Upper lobe of left lung (tissue), 6 donors: ENCODE data around the gene SRCAP. TPM values are rescaled to one million over a fixed set of nuclear protein-coding genes. Genes with fewer than 3 reads are reported as not detected.

Experiments
- ATAC-seq, 2 donors: fragments of 200-7000 bp; cut with Tn5 transposase; one replicate each; pipeline ENCODE4 v1.9.1; 2022; ENCODE audit warnings: mild to moderate bottlenecking in 2 of 2, moderate library complexity in 2 of 2; ENCODE audit not compliant: low FRiP score in 2 of 2
- DNase-seq, 2 donors: peaks; one replicate each; pipeline ENCODE4 v3.0.0-alpha.2; 2019 to 2020
- H3K27ac ChIP-seq, 4 donors: fragments of 200-600 bp; sonication (generic); one replicate each; pipeline ENCODE4 v1.5.1; 2016 to 2019
- H3K27me3 ChIP-seq, 4 donors: fragments of 200-600 bp; sonication (generic); one replicate each; pipeline ENCODE4 v1.5.1; 2017 to 2019
- H3K36me3 ChIP-seq, 4 donors: fragments of 200-600 bp; sonication (generic); one replicate each; pipeline ENCODE4 v1.5.1; 2016 to 2019
- H3K4me1 ChIP-seq, 4 donors: fragments of 200-600 bp; sonication (generic); one replicate each; pipeline ENCODE4 v1.5.1; 2018 to 2019
- H3K4me3 ChIP-seq, 4 donors: fragments of 200-600 bp; sonication (generic); one replicate each; pipeline ENCODE4 v1.5.1; 2017 to 2019; ENCODE audit warnings: mild to moderate bottlenecking in 2 of 4, moderate library complexity in 1 of 4
- H3K9me3 ChIP-seq, 4 donors: fragments of 200-600 bp; sonication (generic); one replicate each; pipeline ENCODE4 v1.5.1; 2018 to 2019
- EP300 ChIP-seq, 4 donors: sonication (generic); formaldehyde crosslinking; IDR thresholded peaks; one replicate each; pipeline ENCODE4 v1.5.1; 2017; ENCODE audit warnings: antibody characterized with exemption in 4 of 4, control low read depth in 2 of 4
- POLR2A ChIP-seq, 4 donors: fragments of 450-650 bp; IDR thresholded peaks; one replicate each; pipeline ENCODE4 v1.5.1; 2016 to 2017; ENCODE audit warnings: antibody characterized with exemption in 4 of 4, mild to moderate bottlenecking in 2 of 4
- POLR2AphosphoS5 ChIP-seq, 2 donors: sonication (generic); formaldehyde crosslinking; IDR thresholded peaks; one replicate each; pipeline ENCODE4 v1.5.1; 2017; ENCODE audit warnings: antibody characterized with exemption in 2 of 2
- whole genome bisulfite sequencing, 2 donors: methylation state at CpG; one replicate each; pipeline ENCODE4 v1.1.5; 2017 to 2018; 5-methylcytosine and 5-hydroxymethylcytosine counted together
- total RNA-seq, 6 donors: library from RNA; depleted of rRNA in 4 of 6; stranded (reverse); fragments of >200 nt in 4 of 6; gene quantifications; one replicate each; pipeline versions ENCODE4 v1.1.0 to v1.2.1, GENCODE V29; 2016 to 2021
- TF ChIP-seq, protein P1 (sequence below), 6 experiments: fragments of 450-650 bp in 4 of 6; fragments of 200-600 bp in 2 of 6; sonication (generic) in 2 of 6; IDR thresholded peaks; one replicate each; pipeline ENCODE4 v1.5.1; 2016 to 2019; ENCODE audit warnings: antibody characterized with exemption in 6 of 6
- donor health status: DM: no; HTN: no; CAD: no; lungs with moderate emphysema.
- donor health status: DM: no; HTN: yes; CAD: no; lungs with severe emphysema.

Gene SRCAP
- total RNA-seq, 6 donors from 2014 or later, result 38.3 to 102 (median 66.0) TPM

DNA sequence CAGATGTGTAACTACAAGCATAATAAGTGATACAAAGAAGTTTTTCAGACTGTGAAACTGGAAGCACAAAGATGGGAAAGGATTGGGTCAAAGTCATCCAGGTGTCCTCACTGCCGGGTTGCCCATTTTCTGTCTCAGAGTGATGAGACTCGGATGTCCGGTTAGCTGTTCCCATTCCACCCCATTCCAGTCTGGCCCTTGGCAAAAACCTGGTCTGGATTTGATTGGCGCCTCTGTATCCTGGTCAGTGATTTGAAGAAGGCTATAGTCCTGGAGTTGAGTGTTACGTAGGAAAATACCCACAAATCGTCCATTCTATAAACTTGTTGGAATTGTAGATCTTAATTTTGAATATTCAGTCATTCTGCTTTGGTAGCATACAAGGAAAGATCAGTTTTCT lies 29.4 kb downstream of the SRCAP start:
- peaks cover 41 to 97% (median 76%) of the 10 kb centered on the region in 4 donors for H3K36me3 ChIP-seq
- ATAC-seq, result no peak

DNA sequence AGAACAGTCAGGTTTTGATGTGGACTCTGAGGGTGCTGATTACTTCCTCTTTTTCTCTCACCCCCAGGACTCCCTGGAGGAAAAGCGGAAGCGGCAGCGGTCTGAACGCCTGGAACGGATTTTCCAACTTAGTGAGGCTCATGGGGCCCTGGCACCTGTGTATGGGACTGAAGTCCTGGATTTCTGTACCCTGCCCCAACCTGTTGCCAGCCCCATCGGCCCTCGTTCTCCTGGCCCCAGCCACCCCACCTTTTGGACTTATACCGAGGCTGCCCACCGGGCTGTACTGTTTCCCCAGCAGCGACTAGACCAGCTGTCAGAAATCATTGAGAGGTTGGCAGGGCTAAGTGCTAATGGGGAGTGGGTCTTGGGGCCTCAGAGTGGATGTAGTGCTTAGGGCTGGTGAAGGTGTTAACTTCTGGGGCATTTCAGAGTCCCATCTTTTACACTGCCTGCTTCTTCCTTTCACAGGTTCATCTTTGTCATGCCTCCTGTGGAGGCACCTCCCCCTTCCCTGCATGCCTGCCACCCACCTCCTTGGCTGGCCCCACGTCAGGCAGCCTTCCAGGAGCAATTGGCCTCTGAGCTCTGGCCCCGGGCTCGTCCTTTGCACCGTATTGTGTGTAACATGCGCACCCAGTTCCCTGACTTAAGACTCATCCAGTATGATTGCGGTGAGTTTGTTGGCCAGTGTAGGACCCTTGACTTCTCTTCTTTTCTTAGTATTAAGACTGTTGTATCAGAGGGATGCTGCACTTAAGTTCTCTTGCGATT lies 30.1 kb downstream of the SRCAP start:
- WGBS, 2 donors, result 80 to 81% methylated on average over 17 of the region's 17 CpGs
- H3K27me3 ChIP-seq, result no peaks in the 10 kb centered on the region
- no peak overlapping the region for H3K4me3 ChIP-seq
- H3K36me3 ChIP-seq, result peaks cover 44 to 97% (median 76%) of the 10 kb centered on the region in 4 donors
- no peaks in the 10 kb centered on the region for H3K9me3 ChIP-seq
- ATAC-seq (peak in 1 of 2 donors; percentile 44), DNase-seq (peak in 1 of 2 donors; percentile 47)
- peak overlapping the region in 1 of 4 donors; percentile 16 for H3K27ac ChIP-seq
- H3K4me1 ChIP-seq, result no peaks in the 10 kb centered on the region
- TF ChIP-seq EP300 (IDR thresholded peaks at IDR 0.05), result no peak
- TF ChIP-seq, protein P1, sequence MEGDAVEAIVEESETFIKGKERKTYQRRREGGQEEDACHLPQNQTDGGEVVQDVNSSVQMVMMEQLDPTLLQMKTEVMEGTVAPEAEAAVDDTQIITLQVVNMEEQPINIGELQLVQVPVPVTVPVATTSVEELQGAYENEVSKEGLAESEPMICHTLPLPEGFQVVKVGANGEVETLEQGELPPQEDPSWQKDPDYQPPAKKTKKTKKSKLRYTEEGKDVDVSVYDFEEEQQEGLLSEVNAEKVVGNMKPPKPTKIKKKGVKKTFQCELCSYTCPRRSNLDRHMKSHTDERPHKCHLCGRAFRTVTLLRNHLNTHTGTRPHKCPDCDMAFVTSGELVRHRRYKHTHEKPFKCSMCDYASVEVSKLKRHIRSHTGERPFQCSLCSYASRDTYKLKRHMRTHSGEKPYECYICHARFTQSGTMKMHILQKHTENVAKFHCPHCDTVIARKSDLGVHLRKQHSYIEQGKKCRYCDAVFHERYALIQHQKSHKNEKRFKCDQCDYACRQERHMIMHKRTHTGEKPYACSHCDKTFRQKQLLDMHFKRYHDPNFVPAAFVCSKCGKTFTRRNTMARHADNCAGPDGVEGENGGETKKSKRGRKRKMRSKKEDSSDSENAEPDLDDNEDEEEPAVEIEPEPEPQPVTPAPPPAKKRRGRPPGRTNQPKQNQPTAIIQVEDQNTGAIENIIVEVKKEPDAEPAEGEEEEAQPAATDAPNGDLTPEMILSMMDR (IDR thresholded peaks at IDR 0.05), result no peak

More for the DNA sequence above, 29.4 kb downstream of the SRCAP start:
- Histone ChIP-seq H3K4me1 (no peaks in the 10 kb centered on the region), H3K9me3 (no peaks in the 10 kb centered on the region), H3K27me3 (no peaks in the 10 kb centered on the region), H3K27ac (no peak overlapping the region), H3K4me3 (no peak overlapping the region)
- TF ChIP-seq, protein P1 (IDR thresholded peaks at IDR 0.05), result no peak
- TF ChIP-seq EP300 (IDR thresholded peaks at IDR 0.05) (no peak), POLR2AphosphoS5 (IDR thresholded peaks at IDR 0.05) (no peak), POLR2A (IDR thresholded peaks at IDR 0.05) (no peak)
- DNase-seq, result no peak
- 93 to 95% methylated on average over 6 of the region's 6 CpGs for WGBS, 2 donors

DNA sequence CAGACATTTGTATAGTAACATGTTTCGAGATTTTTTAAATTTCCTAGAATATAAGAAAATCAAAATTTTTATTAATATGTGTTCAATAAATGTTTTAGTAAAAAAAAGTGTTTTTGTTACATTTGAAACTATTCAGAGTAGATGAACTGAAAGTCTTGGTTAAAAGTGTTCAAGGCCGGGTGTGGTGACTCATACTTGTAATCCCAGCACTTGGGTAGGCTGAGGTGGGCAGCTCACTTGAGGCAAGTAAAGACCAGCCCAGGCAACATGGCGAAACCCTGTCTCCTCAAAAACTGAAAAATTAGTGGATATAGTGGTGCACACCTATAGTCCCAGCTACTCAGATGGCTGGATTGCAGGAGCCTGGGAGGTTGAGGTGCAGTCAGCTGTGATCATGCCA lies 32.4 kb downstream of the SRCAP start:
- no peak for DNase-seq
- H3K36me3 ChIP-seq, result peaks cover 54 to 96% (median 76%) of the 10 kb centered on the region in 4 donors
- H3K4me1 ChIP-seq, result no peaks in the 10 kb centered on the region
- ATAC-seq, result no peak
- H3K4me3 ChIP-seq, result no peak overlapping the region
- no peaks in the 10 kb centered on the region for H3K27me3 ChIP-seq
- TF ChIP-seq POLR2A (IDR thresholded peaks at IDR 0.05) (no peak), POLR2AphosphoS5 (IDR thresholded peaks at IDR 0.05) (no peak), EP300 (IDR thresholded peaks at IDR 0.05) (no peak)
- TF ChIP-seq, protein P1 (IDR thresholded peaks at IDR 0.05), result no peak
- H3K9me3 ChIP-seq, result no peaks in the 10 kb centered on the region
- no peak overlapping the region for H3K27ac ChIP-seq
- 95 to 100% methylated on average over 3 of the region's 3 CpGs for WGBS, 2 donors

DNA sequence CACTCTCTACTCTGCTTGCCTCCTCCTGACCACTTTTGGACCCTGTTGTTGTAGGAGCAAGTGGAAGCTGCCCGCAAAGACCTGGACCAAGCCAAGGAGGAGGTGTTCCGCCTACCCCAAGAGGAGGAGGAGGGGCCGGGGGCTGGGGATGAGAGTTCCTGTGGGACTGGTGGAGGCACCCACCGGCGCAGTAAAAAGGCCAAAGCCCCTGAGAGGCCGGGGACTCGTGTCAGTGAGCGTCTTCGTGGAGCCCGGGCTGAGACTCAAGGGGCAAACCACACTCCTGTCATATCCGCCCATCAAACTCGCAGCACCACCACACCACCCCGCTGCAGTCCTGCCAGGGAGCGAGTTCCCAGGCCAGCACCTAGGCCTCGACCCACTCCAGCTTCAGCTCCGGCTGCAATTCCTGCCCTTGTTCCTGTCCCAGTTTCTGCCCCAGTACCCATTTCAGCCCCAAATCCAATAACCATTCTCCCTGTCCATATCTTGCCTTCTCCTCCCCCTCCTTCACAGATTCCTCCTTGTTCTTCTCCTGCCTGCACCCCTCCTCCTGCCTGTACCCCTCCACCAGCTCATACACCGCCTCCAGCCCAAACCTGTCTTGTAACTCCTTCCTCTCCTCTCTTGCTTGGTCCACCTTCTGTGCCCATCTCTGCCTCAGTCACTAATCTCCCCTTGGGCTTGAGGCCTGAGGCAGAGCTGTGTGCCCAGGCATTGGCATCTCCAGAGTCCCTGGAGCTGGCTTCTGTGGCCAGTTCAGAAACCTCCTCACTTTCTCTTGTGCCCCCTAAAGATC lies 38.2 kb downstream of the SRCAP start:
- Histone ChIP-seq H3K4me3 (no peak overlapping the region), H3K9me3 (no peaks in the 10 kb centered on the region), H3K4me1 (peaks cover 2 to 24% (median 20%) of the 10 kb centered on the region in 4 donors), H3K27me3 (no peaks in the 10 kb centered on the region), H3K36me3 (peaks cover 50 to 76% (median 70%) of the 10 kb centered on the region in 4 donors), H3K27ac (no peak overlapping the region)
- TF ChIP-seq POLR2AphosphoS5 (IDR thresholded peaks at IDR 0.05) (no peak), POLR2A (IDR thresholded peaks at IDR 0.05) (no peak), EP300 (IDR thresholded peaks at IDR 0.05) (no peak)
- TF ChIP-seq, protein P1 (IDR thresholded peaks at IDR 0.05), result no peak
- ATAC-seq (no peak), DNase-seq (peak in 1 of 2 donors; percentile 4)
- 95 to 97% methylated on average over 17 of the region's 17 CpGs for WGBS, 2 donors
